ENCODE measurements around the gene ZNF428. TPM values are rescaled to one million over a fixed set of nuclear protein-coding genes. Genes with fewer than 3 reads are reported as not detected.
A peak's percentile ranks its signal among the peaks of the same experiment; 100 is the strongest.

ZNF428 gene
- total RNA-seq, 3 donors from 2014 or later (not counting 1 experiment from before 2014, with no cell fraction given) = 36.3 to 50.5 (median 37.6) TPM

DNA sequence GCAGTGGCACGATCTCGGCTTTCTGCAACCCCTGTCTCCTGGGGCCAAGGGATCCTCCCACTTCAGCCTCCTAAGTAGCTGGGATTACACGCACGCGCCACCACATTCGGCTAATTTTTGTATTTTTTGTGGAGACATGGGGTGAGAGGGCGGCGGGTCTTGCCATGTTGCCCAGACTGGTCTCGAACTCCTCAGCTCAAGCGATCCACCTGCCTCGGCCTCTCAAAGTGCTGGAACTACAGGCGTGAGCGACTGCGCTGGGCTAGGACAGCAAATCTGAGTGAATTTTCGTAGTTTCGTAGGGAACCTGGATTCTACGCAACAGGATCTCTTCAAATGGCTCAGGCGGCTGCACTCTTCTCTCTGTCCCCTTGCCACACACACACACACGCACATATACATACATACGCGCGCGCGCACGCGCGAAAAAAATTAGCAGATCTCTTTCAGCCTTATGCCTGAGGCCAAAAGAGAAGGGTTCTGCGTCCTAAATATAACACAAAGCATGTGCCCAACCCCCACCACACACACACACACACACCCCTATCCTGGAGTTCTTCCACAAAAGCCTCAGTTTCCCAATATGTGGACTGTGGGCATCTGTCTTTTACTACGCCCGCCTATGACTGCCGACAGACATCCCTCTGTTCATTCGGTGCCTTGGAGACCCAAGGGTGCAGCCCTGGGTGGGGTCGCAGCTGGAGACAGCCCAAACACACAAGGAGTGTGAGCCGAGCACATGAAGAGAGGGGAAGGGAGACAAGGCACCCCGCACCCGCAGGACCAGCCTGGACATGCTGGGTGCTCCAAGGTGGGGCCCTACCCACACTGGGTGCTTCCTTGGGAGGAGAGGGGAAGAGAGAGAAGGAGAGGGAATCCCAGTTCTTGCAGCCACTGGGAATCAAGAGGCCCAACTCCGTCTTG, 43.2 kb downstream of the ZNF428 start:
- no peaks in the 10 kb centered on the region for H3K36me3 Mint-ChIP-seq
- H3K4me3 ChIP-seq (ENCODE audit: low read length) = peak overlapping the region; percentile 32
- ATAC-seq = peak in 1 of 3 donors; percentile 3
- H3K27me3 Mint-ChIP-seq (ENCODE audit: low read depth in 2 of 2) = peaks cover 0 to 6% of the 10 kb centered on the region in 2 donors
- H3K4me3 Mint-ChIP-seq = peak overlapping the region; percentile 69
- no peaks in the 10 kb centered on the region for H3K9me3 ChIP-seq (ENCODE audit: control insufficient read depth, insufficient read depth, low read length)
- H3K27me3 ChIP-seq (ENCODE audit: control insufficient read depth, insufficient read depth, low read length) = no peaks in the 10 kb centered on the region
- no peak for DNase-seq
- peak overlapping the region; percentile 72 for H3K27ac ChIP-seq (ENCODE audit: low read length)
- TF ChIP-seq CTCF (IDR thresholded peaks at IDR 0.05) = no peak
- peaks cover 36% of the 10 kb centered on the region for H3K4me1 ChIP-seq (ENCODE audit: control insufficient read depth, insufficient read depth, low read length)
- WGBS (ENCODE audit: insufficient coverage) = 77% methylated on average over 37 of the region's 37 CpGs
- no peaks in the 10 kb centered on the region for H3K9me3 Mint-ChIP-seq
- intact Hi-C loops (cut with micrococcal nuclease) = loop anchor here (1.0 kb wide), 1 partner anchor 20 kb away; the partner anchor contains the start of genes IRGQ and ZNF576
- peak overlapping the region; percentile 97 to 100 for H3K27ac Mint-ChIP-seq
- peaks cover 5% of the 10 kb centered on the region for H3K36me3 ChIP-seq (ENCODE audit: control insufficient read depth, insufficient read depth, low read length)
- peaks cover 33 to 39% of the 10 kb centered on the region in 2 donors for H3K4me1 Mint-ChIP-seq

GRCh38 chr19:43575156-43575950, 44.1 kb downstream of the ZNF428 start, which contains the start of the genes PINLYP and XRCC1:
TSS of gene PINLYP (plus strand) at chr19:43575801. CDS start at chr19:43577192, 1,391 bp downstream.
TSS of gene XRCC1 (minus strand) at chr19:43575527. CDS start at chr19:43575458, 69 bp downstream.
- Histone ChIP-seq H3K9me3 (ENCODE audit: control insufficient read depth, insufficient read depth, low read length) (no peaks in the 10 kb centered on the region), H3K4me1 (ENCODE audit: control insufficient read depth, insufficient read depth, low read length) (peaks cover 27% of the 10 kb centered on the region), H3K27me3 (ENCODE audit: control insufficient read depth, insufficient read depth, low read length) (no peaks in the 10 kb centered on the region), H3K27ac (ENCODE audit: low read length) (peak within 1 kb of the TSS; percentile 84), H3K4me3 (ENCODE audit: low read length) (peak within 1 kb of the TSS; percentile 75), H3K36me3 (ENCODE audit: control insufficient read depth, insufficient read depth, low read length) (peaks cover 5% of the 10 kb centered on the region)
- Mint-ChIP-seq H3K36me3 (no peaks in the 10 kb centered on the region), H3K9me3 (no peaks in the 10 kb centered on the region), H3K27me3 (ENCODE audit: low read depth in 2 of 2) (peaks cover 0 to 6% of the 10 kb centered on the region in 2 donors), H3K4me3 (peak within 1 kb of the TSS; percentile 96), H3K4me1 (peaks cover 36 to 44% of the 10 kb centered on the region in 2 donors), H3K27ac (peak within 1 kb of the TSS; percentile 97 to 100)
- no peak for TF ChIP-seq CTCF (IDR thresholded peaks at IDR 0.05)
- WGBS (ENCODE audit: insufficient coverage) = 0% methylated on average over 48 of the region's 51 CpGs
- ATAC-seq = peak; percentile 97 to 99 (median 98)
- intact Hi-C loops (cut with micrococcal nuclease) = loop anchor here (1.0 kb wide), 1 partner anchor 21 kb away; the partner anchor contains the start of genes IRGQ and ZNF576
- peak; percentile 92 to 100 for DNase-seq

DNA sequence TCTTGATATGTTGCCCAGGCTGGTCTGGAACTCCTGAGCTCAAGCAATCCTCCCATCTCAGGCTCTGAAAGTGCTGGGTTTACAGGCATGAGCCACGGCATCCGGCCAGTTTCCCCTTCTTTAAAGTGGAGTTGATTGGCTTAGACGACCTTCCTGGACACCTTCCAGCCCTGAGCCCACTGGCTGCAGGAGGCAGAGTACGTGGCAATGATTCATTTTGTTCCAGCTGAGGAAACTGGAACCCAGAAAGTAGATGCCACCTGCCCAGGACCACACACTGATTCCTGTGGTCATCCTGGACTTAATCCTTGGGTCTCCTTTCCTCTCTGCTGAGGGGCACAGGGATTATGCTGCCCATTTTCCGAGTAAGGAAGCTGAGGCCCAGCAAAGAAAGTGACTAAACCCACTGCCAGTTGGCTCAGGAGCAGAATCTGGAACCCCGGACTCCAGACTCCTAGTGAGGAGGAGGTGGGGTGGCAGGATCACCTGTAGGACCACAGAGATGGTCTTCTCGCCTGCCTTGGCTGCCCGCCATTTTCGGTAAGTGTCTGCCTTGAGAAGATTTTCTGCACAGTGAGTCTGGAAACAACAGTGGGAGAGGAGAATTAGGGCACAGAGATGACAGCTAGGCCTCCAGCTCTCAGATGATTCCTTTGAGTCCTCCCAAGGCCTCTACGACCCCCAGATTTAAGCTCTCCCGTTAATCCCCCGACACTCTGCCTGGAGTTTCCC, 44.8 kb downstream of the ZNF428 start:
- Histone ChIP-seq H3K9me3 (ENCODE audit: control insufficient read depth, insufficient read depth, low read length) (no peaks in the 10 kb centered on the region), H3K27me3 (ENCODE audit: control insufficient read depth, insufficient read depth, low read length) (no peaks in the 10 kb centered on the region), H3K36me3 (ENCODE audit: control insufficient read depth, insufficient read depth, low read length) (peaks cover 5% of the 10 kb centered on the region), H3K4me1 (ENCODE audit: control insufficient read depth, insufficient read depth, low read length) (peaks cover 22% of the 10 kb centered on the region), H3K27ac (ENCODE audit: low read length) (peak overlapping the region; percentile 84), H3K4me3 (ENCODE audit: low read length) (peak overlapping the region; percentile 75)
- no peaks in the 10 kb centered on the region for H3K36me3 Mint-ChIP-seq
- ATAC-seq = no peak
- peaks cover 34 to 40% of the 10 kb centered on the region in 2 donors for H3K4me1 Mint-ChIP-seq
- TF ChIP-seq CTCF (IDR thresholded peaks at IDR 0.05) = no peak
- no peaks in the 10 kb centered on the region for H3K9me3 Mint-ChIP-seq
- whole genome bisulfite sequencing (ENCODE audit: insufficient coverage) = 48% methylated on average over 12 of the region's 12 CpGs
- peaks cover 0 to 6% of the 10 kb centered on the region in 2 donors for H3K27me3 Mint-ChIP-seq (ENCODE audit: low read depth in 2 of 2)
- intact Hi-C loops (cut with micrococcal nuclease) = loop anchor here (1.0 kb wide), 1 partner anchor 22 kb away; the partner anchor contains the start of genes IRGQ and ZNF576
- H3K4me3 Mint-ChIP-seq = peak overlapping the region; percentile 96
- no peak for DNase-seq
- peak overlapping the region; percentile 97 to 100 for H3K27ac Mint-ChIP-seq
